Activated CD4-positive, alpha-beta T cell treated with anti-CD3 and anti-CD28 coated beads, Interleukin-2, amount 10 ng/mL, durations not matched to agents 24 days and 14 days (primary cell): Measurements from ENCODE around the gene DYRK1B. TPM values are rescaled to one million over a fixed set of nuclear protein-coding genes. Genes with fewer than 3 reads are reported as not detected.
"Not testable (repeated sequence)": the region's sequence is repeated elsewhere in the genome, so short reads cannot be mapped to it uniquely, and the experiment has no call there.

ENCODE experiments used
- DNase-seq: peaks from one replicate; pipeline ENCODE4 v3.0.0; 2022
- H3K27ac Mint-ChIP-seq: one replicate; pipeline ENCODE4 v1.8.0; 2022; ENCODE audit warnings: mild to moderate bottlenecking, mixed read lengths
- H3K27me3 Mint-ChIP-seq: one replicate; pipeline ENCODE4 v1.8.0; 2022; ENCODE audit warnings: mixed read lengths
- H3K36me3 Mint-ChIP-seq: one replicate; pipeline ENCODE4 v1.8.0; 2022; ENCODE audit warnings: low read depth, mild to moderate bottlenecking, mixed read lengths
- H3K4me1 Mint-ChIP-seq: one replicate; pipeline ENCODE4 v1.8.0; 2021; ENCODE audit warnings: mixed read lengths
- H3K4me3 Mint-ChIP-seq: one replicate; pipeline ENCODE4 v1.8.0; 2022; ENCODE audit warnings: mild to moderate bottlenecking, moderate library complexity, mixed read lengths
- H3K9me3 Mint-ChIP-seq: one replicate; pipeline ENCODE4 v1.8.0; 2021; ENCODE audit warnings: mixed read lengths
- intact Hi-C: fragments of 100-400 bp; cut with micrococcal nuclease; formaldehyde crosslinking; loops from one replicate; pipeline ENCODE4 v1.15.1; 2023
- total RNA-seq: library from RNA; stranded (reverse); gene quantifications from 2 replicates; pipeline ENCODE4 v1.2.3, GENCODE V29; 2022

The DYRK1B gene
- total RNA-seq = 3.6 and 4.5 TPM in 2 replicates

DNA sequence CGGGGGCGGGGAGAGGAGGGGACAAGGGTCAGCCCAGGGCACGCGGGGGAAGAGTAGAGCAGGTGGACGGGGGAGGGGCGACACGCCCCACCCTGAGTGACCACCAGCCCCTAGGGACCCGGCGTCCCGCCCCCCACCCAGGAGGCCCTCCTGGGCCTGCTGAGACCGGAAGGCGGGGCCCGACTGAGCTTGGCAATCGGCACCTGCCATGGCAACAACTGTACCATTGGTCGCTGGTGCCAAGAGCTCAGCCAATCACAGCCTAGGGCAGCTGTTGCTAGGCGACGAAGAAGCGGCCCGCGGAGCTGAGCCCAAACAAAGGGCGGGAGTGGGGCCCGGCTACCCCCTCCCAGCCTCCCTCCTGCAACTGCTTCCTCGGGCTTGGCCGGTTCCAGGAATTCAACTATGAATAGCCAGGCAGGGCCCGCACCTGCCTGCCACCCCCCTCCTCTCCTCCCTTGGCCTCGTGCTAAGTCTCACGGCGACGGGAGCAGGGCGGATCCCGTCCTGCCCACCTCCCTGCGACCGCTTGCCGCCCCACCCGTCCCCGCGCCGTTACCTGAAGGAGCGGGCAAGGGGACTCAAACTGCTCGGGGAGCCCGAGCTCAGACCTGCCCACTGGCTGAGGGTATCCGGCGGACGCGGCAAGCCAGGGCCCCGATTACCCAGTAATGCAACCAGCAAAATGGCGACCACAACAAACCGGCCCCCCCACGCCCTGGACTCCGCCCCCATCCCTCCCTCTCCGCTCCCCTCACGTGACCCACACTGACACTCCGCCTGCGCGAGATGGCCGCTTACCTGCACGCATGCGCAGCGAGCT, at the start of gene DYRK1B:
Gene DYRK1B (minus strand): TSS at position 699 of the 823 bp plus-strand sequence. CDS start 2,295 bp downstream, outside the sequence.
- Mint-ChIP-seq H3K4me3 (peak within 1 kb of the TSS; percentile 84), H3K9me3 (no peaks in the 10 kb centered on the region), H3K27ac (peak within 1 kb of the TSS; percentile 91), H3K36me3 (peaks cover 66% of the 10 kb centered on the region), H3K27me3 (peaks cover 2% of the 10 kb centered on the region), H3K4me1 (peaks cover 32% of the 10 kb centered on the region)
- peak; percentile 99 for DNase-seq
- intact Hi-C loops = loop anchor here (1.0 to 5.0 kb wide), 4 partner anchors 9 to 1186 kb away; partner anchors contain the start of genes ACTN4 and SUPT5H

DNA sequence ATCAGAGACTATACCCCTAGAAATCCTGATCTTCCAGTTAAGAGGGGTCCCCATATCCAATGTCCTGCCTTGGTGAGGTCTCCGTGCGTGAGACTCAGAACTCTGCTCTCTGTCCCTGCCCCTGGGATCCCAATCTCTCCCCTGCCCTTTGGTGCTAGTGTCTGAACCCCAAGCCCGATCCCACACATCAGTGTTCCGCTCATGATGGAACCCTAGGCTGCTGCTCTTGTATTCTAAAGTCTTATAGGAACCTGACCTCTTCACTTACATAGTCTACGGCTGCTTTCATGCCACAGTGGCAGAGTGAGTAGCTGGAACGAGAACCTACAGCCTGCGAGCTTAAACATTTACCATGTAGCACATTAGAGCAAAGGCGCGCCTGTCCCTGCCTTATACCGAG, 48.7 kb upstream of the DYRK1B start:
- DNase-seq, H3K9me3 Mint-ChIP-seq, H3K27me3 Mint-ChIP-seq, H3K36me3 Mint-ChIP-seq, H3K4me1 Mint-ChIP-seq, intact Hi-C loops, H3K4me3 Mint-ChIP-seq, H3K27ac Mint-ChIP-seq: not testable (repeated sequence)

DNA sequence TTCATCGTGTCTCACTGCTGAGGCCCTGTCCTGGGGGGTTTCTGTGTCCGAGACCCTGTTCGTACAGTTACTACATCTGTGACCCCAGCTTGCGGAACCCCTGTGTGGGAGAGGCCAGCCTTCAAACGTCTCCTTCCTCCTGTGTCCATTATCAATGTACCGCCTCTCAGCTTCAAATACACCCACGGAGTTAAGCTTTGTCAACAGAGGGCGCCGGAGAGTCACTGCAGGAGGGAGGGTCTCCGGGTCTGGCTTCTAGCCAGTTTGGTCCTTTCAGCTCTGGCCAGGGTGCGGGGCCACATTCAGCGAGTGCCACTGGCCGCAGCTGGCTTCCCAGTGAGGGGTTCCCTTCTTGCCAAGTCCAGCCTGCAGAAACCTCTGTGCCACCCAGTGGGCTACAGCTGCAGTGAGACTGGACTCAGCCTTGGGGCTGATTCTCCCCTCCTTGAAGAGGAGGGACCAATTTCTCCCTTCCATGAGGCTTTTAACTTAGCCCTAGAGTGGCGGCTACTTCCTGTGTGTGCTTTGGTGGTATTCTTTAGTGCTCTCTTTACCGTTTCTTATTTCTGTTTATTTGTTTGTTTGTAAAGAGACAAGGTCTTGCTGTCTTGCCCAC, 47.6 kb upstream of the DYRK1B start:
- peak; percentile 83 for DNase-seq

DNA sequence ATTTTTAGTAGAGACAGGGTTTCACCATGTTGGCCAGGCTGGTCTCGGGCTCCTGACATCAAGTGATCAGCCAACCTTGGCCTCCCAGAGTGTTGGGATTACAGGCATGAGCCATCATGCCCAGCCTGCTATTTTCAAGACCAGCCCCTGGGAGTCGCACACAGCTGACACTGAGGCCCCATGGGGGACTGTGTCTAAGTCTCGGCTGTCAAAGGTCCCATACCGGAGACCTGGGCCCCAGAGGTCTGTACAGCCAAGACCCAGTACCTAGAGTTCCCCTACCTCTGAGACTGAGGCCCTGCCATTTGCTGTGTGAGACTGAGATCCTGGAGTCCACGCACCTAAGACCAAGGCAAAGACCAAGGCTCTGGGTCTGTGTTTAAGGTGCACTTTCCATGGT, 46.3 kb upstream of the DYRK1B start:
- H3K27ac Mint-ChIP-seq, H3K27me3 Mint-ChIP-seq, H3K36me3 Mint-ChIP-seq, intact Hi-C loops, DNase-seq, H3K4me1 Mint-ChIP-seq, H3K4me3 Mint-ChIP-seq, H3K9me3 Mint-ChIP-seq: not testable (repeated sequence)

More for the DNA sequence above, 47.6 kb upstream of the DYRK1B start:
- H3K9me3 Mint-ChIP-seq, H3K27ac Mint-ChIP-seq, H3K36me3 Mint-ChIP-seq, H3K4me1 Mint-ChIP-seq, intact Hi-C loops, H3K27me3 Mint-ChIP-seq, H3K4me3 Mint-ChIP-seq: not testable (repeated sequence)

DNA sequence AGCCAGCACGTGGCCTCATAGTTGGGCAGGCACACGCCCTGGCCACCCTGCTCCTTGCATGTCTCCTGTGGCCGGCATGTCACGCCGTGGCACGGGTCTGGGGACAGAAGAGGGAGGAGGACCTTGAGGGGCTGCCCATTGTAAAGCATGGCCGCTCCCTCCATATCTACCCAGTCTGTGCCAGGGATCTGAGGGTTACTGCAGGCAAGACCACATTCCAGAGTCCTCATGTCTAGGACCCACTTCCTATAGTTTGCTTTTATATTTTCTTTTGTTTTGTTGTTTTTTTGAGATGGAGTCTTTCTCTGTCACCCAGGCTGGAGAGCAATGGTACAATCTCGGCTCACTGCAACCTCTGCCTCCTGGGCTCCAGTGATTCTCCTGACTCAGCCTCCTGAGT, 45.8 kb upstream of the DYRK1B start:
- intact Hi-C loops, H3K27ac Mint-ChIP-seq, H3K4me3 Mint-ChIP-seq, H3K27me3 Mint-ChIP-seq, H3K36me3 Mint-ChIP-seq, H3K4me1 Mint-ChIP-seq, H3K9me3 Mint-ChIP-seq, DNase-seq: not testable (repeated sequence)

DNA sequence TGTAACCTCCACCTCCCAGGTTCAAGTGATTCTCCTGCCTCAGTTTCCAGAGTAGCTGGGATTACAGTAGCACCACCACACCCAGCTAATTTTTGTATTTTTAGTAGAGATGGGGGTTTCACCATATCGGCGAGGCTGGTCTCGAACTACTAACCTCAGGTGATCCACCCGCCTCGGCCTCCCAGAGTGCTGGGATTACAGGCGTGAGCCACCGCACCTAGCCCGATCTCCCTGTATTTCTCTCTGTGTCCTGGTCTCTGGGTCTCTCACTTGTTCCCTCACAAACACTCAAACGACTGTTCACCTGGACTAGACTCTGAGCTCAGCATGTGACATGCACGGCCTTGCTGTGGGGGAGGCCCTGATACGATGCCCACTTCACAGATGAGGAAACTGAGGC, 44.9 kb upstream of the DYRK1B start:
- H3K27me3 Mint-ChIP-seq, H3K4me3 Mint-ChIP-seq, H3K27ac Mint-ChIP-seq, H3K36me3 Mint-ChIP-seq, H3K9me3 Mint-ChIP-seq, intact Hi-C loops, DNase-seq, H3K4me1 Mint-ChIP-seq: not testable (repeated sequence)

DNA sequence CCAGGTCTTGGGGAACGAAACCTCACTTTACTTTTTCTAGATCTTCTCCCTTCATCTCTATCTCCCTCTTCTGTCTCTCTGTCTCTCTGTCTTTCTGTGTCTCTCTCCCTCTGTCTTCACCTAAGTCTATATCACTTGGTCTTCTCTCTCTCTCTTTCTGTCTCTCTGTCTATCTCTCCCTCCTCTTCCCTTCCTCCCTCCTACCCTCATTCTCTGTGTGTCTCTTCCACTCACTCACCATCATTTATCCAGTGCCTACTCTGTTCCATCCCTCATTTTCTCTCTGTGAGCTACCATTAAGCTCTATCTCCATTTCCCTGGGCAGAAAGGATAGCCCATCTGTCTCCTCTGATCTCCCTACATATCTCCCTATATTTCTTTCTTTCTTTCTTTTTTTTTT, 44.4 kb upstream of the DYRK1B start:
- no peaks in the 10 kb centered on the region for H3K4me1 Mint-ChIP-seq
- intact Hi-C loops = no loop called here
- no peaks in the 10 kb centered on the region for H3K36me3 Mint-ChIP-seq
- H3K27me3 Mint-ChIP-seq = no peaks in the 10 kb centered on the region
- no peak overlapping the region for H3K27ac Mint-ChIP-seq
- no peak for DNase-seq
- no peak overlapping the region for H3K4me3 Mint-ChIP-seq
- no peaks in the 10 kb centered on the region for H3K9me3 Mint-ChIP-seq

DNA sequence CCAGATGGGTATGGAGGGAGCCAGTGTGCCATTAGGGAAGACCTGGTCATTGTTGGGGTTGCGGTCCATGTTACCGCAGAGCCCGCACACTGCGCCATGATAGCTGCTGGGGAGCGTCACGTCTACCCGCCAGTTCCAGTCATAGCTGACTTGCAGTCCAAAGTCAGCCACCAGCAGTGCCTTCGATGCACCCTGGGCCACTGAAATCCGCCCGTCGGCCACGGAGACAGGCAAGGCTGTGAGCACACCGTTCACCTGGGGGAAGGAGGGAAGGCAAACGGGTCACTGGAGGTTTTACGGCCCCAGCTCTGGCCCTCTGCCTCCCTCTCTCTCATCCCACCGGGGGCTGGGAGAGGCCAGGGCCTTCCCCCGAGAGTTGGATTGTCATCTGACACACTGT, 44.0 kb upstream of the DYRK1B start:
- intact Hi-C loops, DNase-seq, H3K9me3 Mint-ChIP-seq, H3K4me3 Mint-ChIP-seq, H3K36me3 Mint-ChIP-seq, H3K27ac Mint-ChIP-seq, H3K4me1 Mint-ChIP-seq, H3K27me3 Mint-ChIP-seq: not testable (repeated sequence)

DNA sequence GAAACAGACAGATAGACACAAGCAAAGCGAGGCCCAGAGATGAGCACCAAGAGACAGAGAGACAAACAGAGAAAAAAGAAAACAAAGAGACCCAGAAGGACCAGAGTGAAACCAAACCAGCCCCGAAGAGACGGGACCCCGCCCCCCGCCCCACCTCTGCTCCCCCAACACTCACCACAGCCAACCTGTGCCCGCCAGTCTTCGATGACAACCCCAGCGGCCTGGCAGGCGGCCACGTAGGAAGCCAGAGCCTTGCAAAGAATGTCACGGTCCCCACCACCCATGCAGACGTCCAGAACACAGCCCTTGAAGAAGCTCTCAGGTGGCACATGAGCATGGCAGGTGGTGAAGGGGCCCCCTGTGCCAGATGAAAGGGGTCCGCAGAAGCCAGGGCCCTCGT, 43.5 kb upstream of the DYRK1B start:
- intact Hi-C loops, DNase-seq, H3K4me1 Mint-ChIP-seq, H3K9me3 Mint-ChIP-seq, H3K36me3 Mint-ChIP-seq, H3K27ac Mint-ChIP-seq, H3K4me3 Mint-ChIP-seq, H3K27me3 Mint-ChIP-seq: not testable (repeated sequence)

DNA sequence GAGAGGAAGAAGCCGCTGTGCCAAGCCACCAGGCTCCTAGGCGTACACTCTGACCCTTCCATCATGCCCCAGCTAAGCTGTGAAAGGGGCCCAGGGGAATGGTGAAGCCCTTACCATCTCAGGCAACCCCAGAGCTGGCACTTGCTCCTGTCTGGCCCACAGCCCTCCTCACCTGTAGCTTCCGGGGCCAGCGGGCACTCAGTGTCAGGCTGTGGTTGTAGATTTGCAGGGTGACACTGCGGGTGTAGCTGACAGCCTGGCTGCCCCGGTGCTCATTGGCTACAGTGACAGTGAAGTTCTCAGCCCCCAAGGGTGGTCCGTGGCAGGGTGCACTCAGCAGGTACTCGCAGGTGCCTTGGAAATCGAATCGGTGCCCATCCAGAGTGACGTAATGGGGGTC, 42.5 kb upstream of the DYRK1B start:
- DNase-seq, H3K36me3 Mint-ChIP-seq, intact Hi-C loops, H3K4me1 Mint-ChIP-seq, H3K9me3 Mint-ChIP-seq, H3K27me3 Mint-ChIP-seq, H3K27ac Mint-ChIP-seq, H3K4me3 Mint-ChIP-seq: not testable (repeated sequence)

DNA sequence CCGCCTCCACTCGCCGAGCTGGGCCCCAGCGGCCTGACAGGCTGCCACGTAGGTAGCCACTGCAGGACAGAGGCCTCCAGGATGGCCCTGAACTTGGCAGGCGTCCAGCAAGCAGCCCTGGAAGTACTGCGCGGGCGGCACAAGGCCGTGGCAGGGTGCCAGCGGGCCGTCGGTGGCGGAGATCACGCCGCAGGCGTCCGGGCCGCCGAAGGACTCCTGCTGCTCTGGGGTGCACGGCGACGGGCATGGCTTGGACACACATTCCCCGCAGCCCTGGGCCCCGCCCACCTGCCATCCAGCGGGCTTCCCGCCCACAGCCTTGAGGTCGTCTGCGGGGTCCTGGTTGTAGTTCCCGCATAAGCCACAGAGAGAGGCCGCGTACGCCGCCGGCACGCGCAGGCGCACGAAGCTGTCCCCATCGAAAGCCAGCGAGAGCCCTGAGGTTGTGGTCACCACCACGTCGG, 41.5 kb upstream of the DYRK1B start:
- H3K4me3 Mint-ChIP-seq, H3K27ac Mint-ChIP-seq, H3K9me3 Mint-ChIP-seq, H3K27me3 Mint-ChIP-seq, intact Hi-C loops, H3K4me1 Mint-ChIP-seq, H3K36me3 Mint-ChIP-seq, DNase-seq: not testable (repeated sequence)

DNA sequence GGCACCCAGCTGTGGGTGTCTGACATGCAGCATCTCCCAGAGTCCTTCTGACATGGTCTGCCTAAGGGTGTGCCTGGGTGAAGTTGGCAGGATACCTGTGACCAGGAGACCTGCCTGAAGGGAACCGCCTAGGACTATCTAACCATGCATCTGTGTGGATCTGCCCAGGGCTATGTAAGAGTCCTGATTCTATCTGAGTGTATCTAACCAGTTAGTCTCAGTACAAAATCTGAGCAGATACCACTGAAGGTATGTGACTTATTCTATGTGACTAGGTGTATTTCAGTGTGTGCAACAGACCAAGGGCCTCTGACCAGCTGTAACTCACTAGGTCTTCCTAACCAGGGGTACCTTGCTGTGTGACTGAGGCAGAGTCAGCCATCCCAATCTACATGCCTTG, 40.4 kb upstream of the DYRK1B start:
- Mint-ChIP-seq H3K4me1 (no peaks in the 10 kb centered on the region), H3K4me3 (no peak overlapping the region), H3K9me3 (no peaks in the 10 kb centered on the region), H3K27ac (no peak overlapping the region), H3K36me3 (no peaks in the 10 kb centered on the region), H3K27me3 (no peaks in the 10 kb centered on the region)
- intact Hi-C loops = no loop called here
- DNase-seq = no peak

DNA sequence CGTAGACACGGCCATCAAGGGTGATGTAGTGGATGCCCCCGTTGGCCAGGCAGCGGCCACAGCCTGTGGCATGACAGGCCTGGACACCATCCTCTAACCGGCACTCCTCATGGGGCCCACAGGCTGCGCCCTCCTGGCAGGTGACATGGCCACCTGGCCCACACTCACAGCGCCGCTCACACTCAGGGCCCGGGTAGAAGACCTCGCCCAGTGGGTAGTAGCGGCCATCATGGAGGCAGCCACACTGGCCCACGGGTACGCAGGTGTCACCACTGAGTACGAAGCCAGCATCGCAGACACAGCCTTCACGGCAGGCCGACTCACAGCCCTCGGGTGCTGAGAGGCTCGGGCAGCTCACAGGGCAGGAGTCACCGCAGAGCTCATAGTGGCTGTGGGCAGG, 39.4 kb upstream of the DYRK1B start:
- no peak for DNase-seq
- Mint-ChIP-seq H3K36me3 (no peaks in the 10 kb centered on the region), H3K4me1 (no peaks in the 10 kb centered on the region), H3K9me3 (no peaks in the 10 kb centered on the region), H3K4me3 (no peak overlapping the region), H3K27ac (no peak overlapping the region), H3K27me3 (no peaks in the 10 kb centered on the region)
- intact Hi-C loops = no loop called here

DNA sequence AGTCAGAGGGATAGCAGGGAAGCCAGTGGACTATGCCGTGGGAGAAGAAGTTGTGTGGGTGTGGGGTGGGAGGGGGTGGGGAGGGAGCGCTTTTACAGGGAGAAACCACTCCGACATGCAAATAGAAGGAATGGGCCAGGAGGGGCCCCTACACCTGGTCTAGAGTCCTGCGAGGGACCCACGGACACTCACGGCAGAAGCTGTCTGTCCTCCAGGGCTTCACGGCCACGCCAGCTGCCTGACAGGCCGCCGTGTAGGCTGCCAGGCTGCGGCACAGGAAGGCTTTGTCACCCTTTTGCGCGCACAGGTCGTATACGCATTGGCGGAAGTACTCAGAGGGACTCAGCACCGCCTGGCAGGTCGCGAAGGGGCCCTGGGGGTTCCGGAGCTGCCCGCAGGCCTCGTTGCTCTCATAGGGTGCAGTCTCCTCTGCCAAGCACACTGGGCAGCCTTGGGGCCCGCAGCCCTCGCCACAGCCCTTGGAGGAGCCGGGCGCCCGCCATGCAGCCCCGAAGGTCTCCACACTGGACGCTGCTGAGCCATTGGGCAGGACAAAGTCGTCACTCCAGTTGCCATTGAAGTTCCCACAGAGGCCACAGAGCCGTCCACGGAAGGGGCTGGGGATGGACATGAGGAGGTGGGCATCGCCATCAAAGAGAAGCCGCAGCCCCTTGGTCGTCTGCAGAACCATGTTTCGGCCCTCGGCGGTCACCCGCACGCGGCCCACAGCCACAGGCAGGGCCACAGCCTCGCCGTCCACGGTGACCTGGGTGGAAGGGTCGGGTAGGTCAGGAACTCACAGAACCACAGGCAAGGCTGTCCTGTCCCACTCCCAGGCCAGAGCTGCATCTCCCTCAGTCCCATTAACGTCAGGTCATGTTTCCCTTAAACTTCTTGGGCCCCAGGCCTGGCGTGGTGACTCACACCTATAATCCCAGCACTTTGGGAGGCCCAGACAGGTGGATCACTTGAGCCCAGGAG, 38.2 kb upstream of the DYRK1B start:
- Mint-ChIP-seq H3K36me3 (no peaks in the 10 kb centered on the region), H3K4me1 (no peaks in the 10 kb centered on the region), H3K27ac (no peak overlapping the region), H3K9me3 (no peaks in the 10 kb centered on the region), H3K4me3 (no peak overlapping the region), H3K27me3 (no peaks in the 10 kb centered on the region)
- intact Hi-C loops = no loop called here
- DNase-seq = no peak
